ENCODE data around the gene FAP. TPM values are rescaled to one million over a fixed set of nuclear protein-coding genes. Genes with fewer than 3 reads are reported as not detected.

Gene FAP
- total and polyA plus RNA-seq, 2 experiments from 2014 or later, result 200 to 269 TPM

DNA sequence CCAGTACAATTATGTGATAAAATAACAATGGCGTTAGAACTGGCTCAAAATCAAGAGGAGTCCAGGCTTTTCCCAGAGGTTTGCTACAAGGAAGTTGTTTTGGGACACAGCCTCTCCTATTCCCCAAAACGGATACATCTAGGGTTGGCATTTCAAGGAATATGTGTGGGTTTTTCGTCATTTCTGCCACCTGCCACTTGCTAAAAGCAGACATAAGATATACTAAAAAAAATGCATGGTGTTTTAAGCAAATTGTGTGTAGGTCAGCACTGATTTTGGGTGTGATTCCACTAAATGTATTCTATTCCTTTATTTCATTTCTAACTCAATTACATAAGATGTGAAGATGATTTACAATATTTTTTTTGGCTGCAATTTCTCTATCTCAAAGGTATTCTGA, 54.8 kb downstream of the FAP start:
- H3K4me1 ChIP-seq (ENCODE audit: insufficient read depth), result no peaks in the 10 kb centered on the region
- no peak overlapping the region for H3K9ac ChIP-seq
- H3K9me2 ChIP-seq (ENCODE audit: insufficient read depth), result no peaks in the 10 kb centered on the region
- no peaks in the 10 kb centered on the region for H4K20me1 ChIP-seq (ENCODE audit: insufficient read depth)
- no peaks in the 10 kb centered on the region for H3K9me3 ChIP-seq (ENCODE audit: low read depth)
- H3K4me3 ChIP-seq, result no peak overlapping the region
- WGBS, 2 experiments (ENCODE audit: low coverage in 1 of 2, low lambda C conversion rate in 2 of 2, missing lambda C conversion rate in 2 of 2), result 97 to 98% methylated on average over 3 of the region's 3 CpGs
- DNase-seq, result no peak
- peaks cover 83% of the 10 kb centered on the region for H3K36me3 ChIP-seq (ENCODE audit: low read depth)
- no peak overlapping the region for H3K27ac ChIP-seq
- no peaks in the 10 kb centered on the region for H3K27me3 ChIP-seq (replicated peaks; ENCODE audit: insufficient read depth)
- H2AFZ ChIP-seq, result no peak overlapping the region
- in situ Hi-C loops (cut with MboI), result no loop called here
- 0 out of 2 replicates have a peak, but pooled peaks cover 7% of the 10 kb centered on the region for H3K79me2 ChIP-seq (ENCODE audit: insufficient read depth)
- peaks cover 12% of the 10 kb centered on the region for H3F3A ChIP-seq (ENCODE audit: insufficient read depth)
- no peak overlapping the region for H3K4me2 ChIP-seq (ENCODE audit: unreplicated experiment)
- no peak for TF ChIP-seq EZH2 (IDR thresholded peaks at IDR 0.05; ENCODE audit: insufficient read depth, poor library complexity, severe bottlenecking)
- TF ChIP-seq EZH2phosphoT487 (IDR thresholded peaks at IDR 0.05; ENCODE audit: insufficient read depth, low read depth), result no peak

DNA sequence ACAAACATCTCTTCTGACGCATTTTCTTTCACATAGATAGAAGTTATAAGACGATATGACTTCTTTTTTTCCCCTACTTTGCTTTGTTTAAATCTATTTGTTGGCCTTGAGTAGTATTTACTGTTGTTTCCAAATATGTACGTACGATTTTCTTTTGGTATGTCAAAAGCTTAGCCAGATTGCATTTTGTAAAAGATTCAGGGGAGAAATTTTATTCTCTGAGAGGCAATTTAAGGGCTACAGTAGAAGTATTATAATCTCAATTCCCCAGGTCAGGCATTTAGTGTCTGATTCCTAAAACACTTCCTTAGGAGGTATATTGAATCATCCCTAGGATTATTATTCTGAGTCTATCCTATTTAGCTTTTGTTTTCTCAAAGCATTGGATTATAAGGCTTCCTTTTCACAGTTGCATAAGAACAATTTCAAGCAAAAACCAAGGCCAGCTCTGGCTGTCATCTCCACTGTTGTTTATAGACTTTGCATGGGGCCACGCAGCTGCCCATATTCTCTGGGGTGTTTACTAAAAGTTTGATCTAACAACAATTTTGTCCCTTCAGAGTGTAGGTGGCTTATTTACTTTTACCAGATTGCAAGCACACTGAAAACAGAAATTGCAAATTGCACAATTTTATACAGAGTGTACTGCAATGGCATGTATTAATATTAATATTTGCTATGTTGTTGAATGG, 57.6 kb downstream of the FAP start:
- no peak for DNase-seq
- WGBS, 2 experiments (ENCODE audit: low coverage in 1 of 2, low lambda C conversion rate in 2 of 2, missing lambda C conversion rate in 2 of 2), result 88 to 90% methylated on average over 5 of the region's 5 CpGs
- Histone ChIP-seq H3K4me2 (ENCODE audit: unreplicated experiment) (no peak overlapping the region), H3K4me1 (ENCODE audit: insufficient read depth) (no peaks in the 10 kb centered on the region), H3K27me3 (replicated peaks; ENCODE audit: insufficient read depth) (no peaks in the 10 kb centered on the region), H3K79me2 (ENCODE audit: insufficient read depth) (0 out of 2 replicates have a peak, but pooled peaks cover 7% of the 10 kb centered on the region), H3F3A (ENCODE audit: insufficient read depth) (peaks cover 12% of the 10 kb centered on the region), H2AFZ (no peak overlapping the region), H3K9me2 (ENCODE audit: insufficient read depth) (no peaks in the 10 kb centered on the region), H3K9ac (no peak overlapping the region), H3K27ac (no peak overlapping the region), H3K4me3 (no peak overlapping the region), H3K36me3 (ENCODE audit: low read depth) (peaks cover 88% of the 10 kb centered on the region), H3K9me3 (ENCODE audit: low read depth) (no peaks in the 10 kb centered on the region), H4K20me1 (ENCODE audit: insufficient read depth) (no peaks in the 10 kb centered on the region)
- in situ Hi-C loops (cut with MboI), result no loop called here
- TF ChIP-seq EZH2 (IDR thresholded peaks at IDR 0.05; ENCODE audit: insufficient read depth, poor library complexity, severe bottlenecking), result no peak
- no peak for TF ChIP-seq EZH2phosphoT487 (IDR thresholded peaks at IDR 0.05; ENCODE audit: insufficient read depth, low read depth)

DNA sequence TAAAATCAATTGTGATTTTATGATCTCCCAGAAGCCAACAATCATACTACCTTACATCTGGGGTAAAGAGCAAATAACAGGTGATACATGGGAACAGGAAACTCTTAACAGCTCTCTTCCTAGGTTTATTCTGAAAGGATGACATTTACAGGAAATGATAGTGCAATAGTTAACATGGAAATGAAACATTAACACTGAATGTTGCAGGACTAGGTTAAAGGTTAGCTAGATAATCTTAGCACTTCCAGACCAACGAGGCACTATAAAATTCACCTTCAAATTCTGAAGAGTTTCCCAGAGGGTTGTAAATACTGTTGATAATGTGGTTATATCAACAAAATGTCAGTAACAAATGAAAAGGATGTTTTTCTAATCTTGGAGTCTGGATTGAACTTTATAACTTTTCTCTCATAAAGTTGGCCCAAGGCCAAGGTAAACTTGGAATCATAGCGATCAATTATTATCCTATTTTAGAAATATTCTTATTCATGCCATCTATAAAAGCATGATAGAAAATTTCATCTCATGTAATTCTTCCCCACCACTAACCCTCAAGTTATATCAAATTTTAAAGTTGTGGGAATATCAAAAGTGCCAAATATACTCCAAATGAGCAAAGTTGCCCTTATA, 58.3 kb downstream of the FAP start:
- in situ Hi-C loops (cut with MboI), result no loop called here
- no peak overlapping the region for H3K27ac ChIP-seq
- no peak for DNase-seq

DNA sequence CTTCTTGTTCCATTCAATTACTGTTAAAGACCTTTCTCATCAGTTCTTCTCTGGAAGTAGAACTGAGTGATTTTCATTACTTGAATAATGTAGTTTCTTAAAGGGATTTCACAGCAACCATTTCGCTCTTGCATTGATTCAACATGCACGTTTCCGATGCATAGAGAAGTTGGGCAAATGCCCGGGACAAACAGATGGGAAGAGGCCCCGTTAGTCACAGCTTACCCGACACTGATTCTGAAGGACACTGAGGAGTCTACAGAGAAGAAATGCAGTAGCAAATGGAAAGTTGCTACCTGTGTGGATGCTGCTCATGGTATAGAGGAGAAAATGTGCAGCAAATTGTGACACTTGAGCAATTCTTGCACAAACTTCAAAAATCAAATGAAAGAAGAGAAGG, 58.9 kb downstream of the FAP start:
- Histone ChIP-seq H3K9me2 (ENCODE audit: insufficient read depth) (no peaks in the 10 kb centered on the region), H3F3A (ENCODE audit: insufficient read depth) (peaks cover 8% of the 10 kb centered on the region), H3K36me3 (ENCODE audit: low read depth) (peaks cover 89% of the 10 kb centered on the region), H2AFZ (no peak overlapping the region), H3K9ac (no peak overlapping the region), H3K9me3 (ENCODE audit: low read depth) (no peaks in the 10 kb centered on the region), H3K79me2 (ENCODE audit: insufficient read depth) (peaks cover 13% of the 10 kb centered on the region; the same call in 1 of the 2 replicates), H3K27me3 (replicated peaks; ENCODE audit: insufficient read depth) (no peaks in the 10 kb centered on the region), H3K27ac (no peak overlapping the region), H3K4me2 (ENCODE audit: unreplicated experiment) (no peak overlapping the region), H4K20me1 (ENCODE audit: insufficient read depth) (no peaks in the 10 kb centered on the region), H3K4me1 (ENCODE audit: insufficient read depth) (no peaks in the 10 kb centered on the region), H3K4me3 (no peak overlapping the region)
- DNase-seq, result no peak
- in situ Hi-C loops (cut with MboI), result no loop called here
- TF ChIP-seq EZH2phosphoT487 (IDR thresholded peaks at IDR 0.05; ENCODE audit: insufficient read depth, low read depth) (no peak), EZH2 (IDR thresholded peaks at IDR 0.05; ENCODE audit: insufficient read depth, poor library complexity, severe bottlenecking) (no peak)
- 80 to 84% methylated on average over 6 of the region's 6 CpGs for WGBS, 2 experiments (ENCODE audit: low coverage in 1 of 2, low lambda C conversion rate in 2 of 2, missing lambda C conversion rate in 2 of 2)

More for the DNA sequence above, 58.3 kb downstream of the FAP start:
- TF ChIP-seq EZH2phosphoT487 (IDR thresholded peaks at IDR 0.05; ENCODE audit: insufficient read depth, low read depth) (no peak), EZH2 (IDR thresholded peaks at IDR 0.05; ENCODE audit: insufficient read depth, poor library complexity, severe bottlenecking) (no peak)
- no peaks in the 10 kb centered on the region for H3K9me2 ChIP-seq (ENCODE audit: insufficient read depth)
- H4K20me1 ChIP-seq (ENCODE audit: insufficient read depth), result no peaks in the 10 kb centered on the region
- no peaks in the 10 kb centered on the region for H3K9me3 ChIP-seq (ENCODE audit: low read depth)
- 29 to 44% methylated on average over 2 of the region's 2 CpGs for WGBS, 2 experiments (ENCODE audit: low coverage in 1 of 2, low lambda C conversion rate in 2 of 2, missing lambda C conversion rate in 2 of 2)
- H3K4me1 ChIP-seq (ENCODE audit: insufficient read depth), result no peaks in the 10 kb centered on the region
- no peak overlapping the region for H3K9ac ChIP-seq
- peaks cover 92% of the 10 kb centered on the region for H3K36me3 ChIP-seq (ENCODE audit: low read depth)
- no peak overlapping the region for H2AFZ ChIP-seq
- peaks cover 12% of the 10 kb centered on the region for H3F3A ChIP-seq (ENCODE audit: insufficient read depth)
- H3K27me3 ChIP-seq (replicated peaks; ENCODE audit: insufficient read depth), result no peaks in the 10 kb centered on the region
- H3K4me3 ChIP-seq, result no peak overlapping the region
- no peak overlapping the region for H3K4me2 ChIP-seq (ENCODE audit: unreplicated experiment)
- H3K79me2 ChIP-seq (ENCODE audit: insufficient read depth), result peaks cover 12% of the 10 kb centered on the region; the same call in 1 of the 2 replicates

Measured in GM23248 (cell line).